Ovary (tissue), 9 donors: Measurements from ENCODE around the gene ALK. TPM values are rescaled to one million over a fixed set of nuclear protein-coding genes. Genes with fewer than 3 reads are reported as not detected.

Experiments
- DNase-seq, 5 donors: peaks; one replicate each; pipeline ENCODE4 v3.0.0-alpha.2; 2019 to 2020
- H3K27ac ChIP-seq, 2 donors: fragments of 200-600 bp; one replicate each; pipeline versions ENCODE4 v1.5.1 to v1.8.0; 2019 to 2022
- H3K27me3 ChIP-seq: fragments of 200-600 bp; one replicate; pipeline ENCODE4 v1.8.0; 2022
- H3K36me3 ChIP-seq: fragments of 200-600 bp; sonication (generic); one replicate; pipeline ENCODE4 v1.5.1; 2019
- H3K4me1 ChIP-seq: one replicate; pipeline ENCODE4 v1.8.1; 2013; ENCODE audit warnings: mild to moderate bottlenecking, moderate library complexity; ENCODE audit not compliant: insufficient read depth
- H3K4me3 ChIP-seq: fragments of 200-600 bp; sonication (generic); one replicate; pipeline ENCODE4 v1.5.1; 2017
- H3K9me3 ChIP-seq, 2 donors: fragments of 200-600 bp in 1 of 2; sonication (generic) in 1 of 2; one replicate each; pipeline versions ENCODE4 v1.5.1 to v1.8.1; 2013 to 2019; ENCODE audit warnings: mild to moderate bottlenecking in 1 of 2, moderate library complexity in 1 of 2
- EP300 ChIP-seq: sonication (generic); formaldehyde crosslinking; IDR thresholded peaks from one replicate; pipeline ENCODE4 v1.6.1; 2017; ENCODE audit warnings: antibody characterized with exemption
- POLR2A ChIP-seq: fragments of 450-650 bp; IDR thresholded peaks from one replicate; pipeline ENCODE4 v1.6.1; 2017; ENCODE audit warnings: antibody characterized with exemption, mild to moderate bottlenecking, moderate library complexity
- WGBS, 3 donors: extraction: QIAGEN DNeasy Blood & Tissue Kit in 1 of 3; methylation state at CpG; one replicate each; pipeline versions ENCODE4 v1.1.5 to v1.1.7; 2013 to 2017; 5-methylcytosine and 5-hydroxymethylcytosine counted together
- intact Hi-C, 4 donors: fragments of 100-400 bp; cut with DNase I; formaldehyde crosslinking; loops; one replicate each; pipeline versions ENCODE4 v1.11.0 to v1.15.1; 2022 to 2023
- polyA plus RNA-seq, 2 donors: library from polyadenylated mRNA; stranded (reverse); fragments of 200-250 nt in 1 of 2; fragments of 350-450 nt in 1 of 2; fragmentation: Illumina TruSeq in 1 of 2; extraction: RNeasy Lipid Tissue Mini Kit (QIAGEN cat#74804) in 1 of 2; gene quantifications; one replicate each; pipeline ENCODE4 v1.2.3, GENCODE V29; 2013 to 2014
- total RNA-seq, 7 donors: library from RNA; depleted of rRNA in 2 of 7; stranded (reverse); fragments of >200 nt in 2 of 7; fragmentation: NEBNext Ultra II Directional in 3 of 7; extraction: Animal tissue kit (Norgen Biotek cat#: 25700) in 3 of 7; gene quantifications; one replicate each; pipeline versions ENCODE4 v1.1.0 to v1.2.4, GENCODE V29; 2016 to 2023
- TF ChIP-seq, protein P1 (sequence below), 3 donors: fragments of 450-650 bp in 2 of 3; fragments of 200-600 bp in 1 of 3; IDR thresholded peaks; one replicate each; pipeline versions ENCODE4 v1.5.1 to v1.8.0; 2016 to 2022; ENCODE audit warnings: antibody characterized with exemption in 3 of 3, mild to moderate bottlenecking in 1 of 3
- donor health status: DM: no; HTN: no; CAD: no; lungs with moderate emphysema.
- donor health status: DM: no; HTN: no; CAD: no.
- donor health status: Bipolar disorder and iron deficiency.
- donor health status: DM: yes; HTN: yes; CAD: no.
- donor health status: DM: no; HTN: no; CAD: no.
- donor health status: DM: yes; HTN: yes; CAD: no.

ALK gene
- total and polyA plus RNA-seq, 9 donors = 0.05 to 1.7 (median 0.23) TPM; not detected in 1

- Histone ChIP-seq H3K4me3 (no peak overlapping the region), H3K27ac (no peak overlapping the region), H3K9me3 (no peaks in the 10 kb centered on the region), H3K4me1 (no peaks in the 10 kb centered on the region), H3K27me3 (no peaks in the 10 kb centered on the region), H3K36me3 (no peaks in the 10 kb centered on the region)
- TF ChIP-seq, protein P1, sequence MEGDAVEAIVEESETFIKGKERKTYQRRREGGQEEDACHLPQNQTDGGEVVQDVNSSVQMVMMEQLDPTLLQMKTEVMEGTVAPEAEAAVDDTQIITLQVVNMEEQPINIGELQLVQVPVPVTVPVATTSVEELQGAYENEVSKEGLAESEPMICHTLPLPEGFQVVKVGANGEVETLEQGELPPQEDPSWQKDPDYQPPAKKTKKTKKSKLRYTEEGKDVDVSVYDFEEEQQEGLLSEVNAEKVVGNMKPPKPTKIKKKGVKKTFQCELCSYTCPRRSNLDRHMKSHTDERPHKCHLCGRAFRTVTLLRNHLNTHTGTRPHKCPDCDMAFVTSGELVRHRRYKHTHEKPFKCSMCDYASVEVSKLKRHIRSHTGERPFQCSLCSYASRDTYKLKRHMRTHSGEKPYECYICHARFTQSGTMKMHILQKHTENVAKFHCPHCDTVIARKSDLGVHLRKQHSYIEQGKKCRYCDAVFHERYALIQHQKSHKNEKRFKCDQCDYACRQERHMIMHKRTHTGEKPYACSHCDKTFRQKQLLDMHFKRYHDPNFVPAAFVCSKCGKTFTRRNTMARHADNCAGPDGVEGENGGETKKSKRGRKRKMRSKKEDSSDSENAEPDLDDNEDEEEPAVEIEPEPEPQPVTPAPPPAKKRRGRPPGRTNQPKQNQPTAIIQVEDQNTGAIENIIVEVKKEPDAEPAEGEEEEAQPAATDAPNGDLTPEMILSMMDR (IDR thresholded peaks at IDR 0.05) = no peak
- TF ChIP-seq EP300 (no peak), POLR2A (no peak)
- 76 to 84% (median 77%) methylated on average over 5 of the region's 5 CpGs for WGBS, 3 donors
- DNase-seq = no peak
- intact Hi-C loops = no loop called here
Observed at GRCh38 chr2:29560566-29560965, 360.8 kb downstream of the ALK start.

DNA sequence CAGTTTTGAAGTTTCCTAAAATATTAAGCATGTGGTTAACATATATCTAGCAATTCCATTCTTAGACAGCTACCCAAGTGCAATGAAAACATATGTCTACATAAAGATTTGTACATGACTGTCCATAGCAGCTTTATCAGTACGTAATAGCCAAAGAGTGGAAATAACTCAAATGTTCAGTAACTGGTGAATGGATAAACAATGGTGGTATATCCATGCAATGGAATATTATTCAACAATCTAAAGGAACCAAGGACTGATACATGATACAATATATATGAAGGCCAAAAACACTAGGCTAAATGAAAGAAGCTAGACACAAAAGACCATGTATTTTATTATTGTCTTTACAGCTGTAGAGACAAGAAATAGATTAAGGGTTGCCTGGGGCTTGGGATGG lies 361.4 kb downstream of the ALK start:
- H3K4me1 ChIP-seq = no peaks in the 10 kb centered on the region
- intact Hi-C loops = no loop called here

GRCh38 chr2:29559578-29559977 lies 361.8 kb downstream of the ALK start:
- Histone ChIP-seq H3K36me3 (no peaks in the 10 kb centered on the region), H3K4me3 (no peak overlapping the region), H3K9me3 (no peaks in the 10 kb centered on the region), H3K27ac (no peak overlapping the region), H3K27me3 (no peaks in the 10 kb centered on the region), H3K4me1 (no peaks in the 10 kb centered on the region)
- intact Hi-C loops = no loop called here
- no peak for DNase-seq
- 33 to 57% (median 42%) methylated on average over 1 of the region's 1 CpG for WGBS, 3 donors
- TF ChIP-seq, protein P1 (IDR thresholded peaks at IDR 0.05) = no peak
- TF ChIP-seq EP300 (no peak), POLR2A (no peak)

More for the DNA sequence above, 361.4 kb downstream of the ALK start:
- Histone ChIP-seq H3K4me3 (no peak overlapping the region), H3K9me3 (no peaks in the 10 kb centered on the region), H3K36me3 (no peaks in the 10 kb centered on the region), H3K27ac (no peak overlapping the region), H3K27me3 (no peaks in the 10 kb centered on the region)
- 79 to 92% (median 88%) methylated on average over 1 of the region's 1 CpG for WGBS, 3 donors
- DNase-seq = no peak
- TF ChIP-seq, protein P1 (IDR thresholded peaks at IDR 0.05) = no peak
- TF ChIP-seq EP300 = no peak
- TF ChIP-seq POLR2A = no peak

DNA sequence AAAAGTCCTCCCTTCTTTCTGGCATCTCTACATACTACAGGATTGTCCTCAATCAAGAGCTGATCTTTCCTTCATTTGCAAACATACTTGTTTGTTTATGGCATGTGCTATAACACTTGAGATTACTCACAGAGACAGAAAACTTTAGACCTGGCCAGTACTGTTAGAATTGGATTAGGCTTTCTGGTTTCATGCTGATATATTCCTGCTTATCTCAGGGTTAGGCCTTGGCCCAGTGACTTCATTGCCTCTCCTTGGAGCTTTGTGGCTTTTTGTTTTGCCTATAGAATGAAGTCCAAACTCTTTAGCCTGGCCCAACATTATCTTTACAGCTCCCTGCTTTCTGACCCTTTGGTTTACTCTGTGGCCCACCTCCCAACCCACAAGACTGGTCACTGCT lies 363.3 kb downstream of the ALK start:
- Histone ChIP-seq H3K27me3 (no peaks in the 10 kb centered on the region), H3K4me1 (no peaks in the 10 kb centered on the region), H3K36me3 (no peaks in the 10 kb centered on the region), H3K27ac (no peak overlapping the region), H3K9me3 (no peaks in the 10 kb centered on the region), H3K4me3 (no peak overlapping the region)
- no peak for DNase-seq
- intact Hi-C loops = no loop called here
- TF ChIP-seq EP300 (no peak), POLR2A (no peak)
- TF ChIP-seq, protein P1 (IDR thresholded peaks at IDR 0.05) = no peak

- Histone ChIP-seq H3K4me1 (no peaks in the 10 kb centered on the region), H3K27ac (no peak overlapping the region), H3K27me3 (no peaks in the 10 kb centered on the region), H3K36me3 (no peaks in the 10 kb centered on the region), H3K9me3 (peaks cover 0 to 3% of the 10 kb centered on the region in 2 donors), H3K4me3 (no peak overlapping the region)
- 24 to 52% (median 46%) methylated on average over 1 of the region's 1 CpG for WGBS, 3 donors
- intact Hi-C loops = no loop called here
- DNase-seq = no peak
- TF ChIP-seq POLR2A (no peak), EP300 (no peak)
- TF ChIP-seq, protein P1 (IDR thresholded peaks at IDR 0.05) = no peak
Observed at GRCh38 chr2:29557268-29557667, 364.1 kb downstream of the ALK start.
